Stimulated activated CD4-positive, alpha-beta T cell treated with anti-CD3 and anti-CD28 coated beads, Interleukin-1b, Interleukin-23, amount 100 ng/mL, for 48 hours (primary cell): ENCODE results near the gene IGHMBP2.
"Not testable (repeated sequence)": the region's sequence is repeated elsewhere in the genome, so short reads cannot be mapped to it uniquely, and the experiment has no call there.

ENCODE experiments used
- DNase-seq: peaks from one replicate; pipeline ENCODE4 v3.0.0-alpha.2; 2020

Gene IGHMBP2

GRCh38 chr11:68965901-68966853, 62.5 kb downstream of the IGHMBP2 start:
- DNase-seq = no peak

GRCh38 chr11:68966894-68967780, 63.4 kb downstream of the IGHMBP2 start:
- DNase-seq = no peak

GRCh38 chr11:68968306-68969250, 64.9 kb downstream of the IGHMBP2 start:
- DNase-seq = no peak

GRCh38 chr11:68969386-68969785, 65.7 kb downstream of the IGHMBP2 start:
- DNase-seq = no peak

- no peak for DNase-seq
Measured at GRCh38 chr11:68970921-68971636, 67.4 kb downstream of the IGHMBP2 start.

- DNase-seq = no peak
Measured at GRCh38 chr11:68973219-68973618, 69.5 kb downstream of the IGHMBP2 start.

- not testable (repeated sequence) for DNase-seq
Measured at GRCh38 chr11:68973706-68974105, 70.0 kb downstream of the IGHMBP2 start.

GRCh38 chr11:68974421-68975194, 70.9 kb downstream of the IGHMBP2 start:
- peak; percentile 25 for DNase-seq

- DNase-seq = no peak
Measured at GRCh38 chr11:68976095-68976494, 72.4 kb downstream of the IGHMBP2 start.

GRCh38 chr11:68976563-68976962, 72.9 kb downstream of the IGHMBP2 start:
- DNase-seq = no peak

GRCh38 chr11:68977781-68978625, 74.3 kb downstream of the IGHMBP2 start:
- no peak for DNase-seq

- DNase-seq = no peak
Measured at GRCh38 chr11:68978626-68978930, 74.9 kb downstream of the IGHMBP2 start.

- no peak for DNase-seq
Measured at GRCh38 chr11:68978931-68979594, 75.4 kb downstream of the IGHMBP2 start.

- DNase-seq = no peak
Measured at GRCh38 chr11:68979931-68980775, 76.5 kb downstream of the IGHMBP2 start.

GRCh38 chr11:68980776-68981065, 77.0 kb downstream of the IGHMBP2 start, which contains the start of gene MRGPRD:
TSS of gene MRGPRD (minus strand) at chr11:68980986. CDS start at chr11:68980986, 0 bp downstream.
- DNase-seq = no peak

GRCh38 chr11:68982134-68982533, 78.4 kb downstream of the IGHMBP2 start:
- no peak for DNase-seq

GRCh38 chr11:68983801-68984200, 80.1 kb downstream of the IGHMBP2 start:
- no peak for DNase-seq

GRCh38 chr11:68987211-68987610, 83.5 kb downstream of the IGHMBP2 start:
- DNase-seq = no peak

- no peak for DNase-seq
Measured at GRCh38 chr11:68988491-68988890, 84.8 kb downstream of the IGHMBP2 start.
